GM19238 (cell line): ENCODE data around the gene PAF1.
"Not testable (repeated sequence)": the region's sequence is repeated elsewhere in the genome, so short reads cannot be mapped to it uniquely, and the experiment has no call there.

Experiments
- DNase-seq: peaks from one replicate; pipeline ENCODE4 v3.0.0; 2011; ENCODE audit warnings: low spot score; ENCODE audit not compliant: insufficient read length

PAF1 gene

GRCh38 chr19:39382991-39383828 lies 7.7 kb downstream of the PAF1 start:
- DNase-seq: no peak

- DNase-seq: no peak
These were observed 8.8 kb downstream of the PAF1 start for GRCh38 chr19:39381910-39382611.

- no peak for DNase-seq
These were observed 10.1 kb downstream of the PAF1 start for GRCh38 chr19:39380521-39381502.

- DNase-seq: no peak
These were observed 11.0 kb downstream of the PAF1 start for GRCh38 chr19:39379865-39380396.

- not testable (repeated sequence) for DNase-seq
These were observed 11.5 kb downstream of the PAF1 start for GRCh38 chr19:39379366-39379765.

GRCh38 chr19:39377373-39378362 lies 13.2 kb downstream of the PAF1 start:
- no peak for DNase-seq

- no peak for DNase-seq
These were observed 15.0 kb downstream of the PAF1 start for GRCh38 chr19:39375929-39376328.

GRCh38 chr19:39372941-39373340 lies 18.0 kb downstream of the PAF1 start:
- DNase-seq: no peak

- no peak for DNase-seq
These were observed 18.7 kb downstream of the PAF1 start for GRCh38 chr19:39372047-39372802.

GRCh38 chr19:39370735-39371134 lies 20.2 kb downstream of the PAF1 start:
- DNase-seq: no peak

GRCh38 chr19:39369200-39369599 lies 21.7 kb downstream of the PAF1 start:
- no peak for DNase-seq

- DNase-seq: no peak
These were observed 25.4 kb downstream of the PAF1 start for GRCh38 chr19:39365531-39365930.

- DNase-seq: no peak
These were observed 26.9 kb downstream of the PAF1 start for GRCh38 chr19:39363901-39364457.

- no peak for DNase-seq
These were observed 27.9 kb downstream of the PAF1 start for GRCh38 chr19:39362682-39363657.

- no peak for DNase-seq
These were observed 30.3 kb downstream of the PAF1 start for GRCh38 chr19:39360599-39360998.

- no peak for DNase-seq
These were observed 31.9 kb downstream of the PAF1 start for GRCh38 chr19:39359026-39359425.

- DNase-seq: no peak
These were observed 34.3 kb downstream of the PAF1 start for GRCh38 chr19:39356647-39357046.

- no peak for DNase-seq
These were observed 34.8 kb downstream of the PAF1 start for GRCh38 chr19:39356073-39356472.
